Duodenal mucosa (tissue), 2 donors: ENCODE measurements around the gene TMSB15C.
A peak's percentile ranks its signal among the peaks of the same experiment; 100 is the strongest.
"Not testable (repeated sequence)": the region's sequence is repeated elsewhere in the genome, so short reads cannot be mapped to it uniquely, and the experiment has no call there.

ENCODE experiments used
- H3K27ac ChIP-seq: one replicate; pipeline ENCODE4 v1.7.0; 2013; ENCODE audit warnings: low read depth, low read length
- H3K27me3 ChIP-seq, 2 donors: one replicate each; pipeline ENCODE4 v1.7.0; 2013; ENCODE audit warnings: low read length in 2 of 2, control low read depth in 1 of 2; ENCODE audit not compliant: insufficient read depth in 2 of 2, control insufficient read depth in 1 of 2
- H3K36me3 ChIP-seq, 2 donors: one replicate each; pipeline ENCODE4 v1.7.0; 2013; ENCODE audit warnings: low read length in 2 of 2, control low read depth in 1 of 2; ENCODE audit not compliant: insufficient read depth in 2 of 2, control insufficient read depth in 1 of 2
- H3K4me1 ChIP-seq, 2 donors: one replicate each; pipeline ENCODE4 v1.7.0; 2013; ENCODE audit warnings: low read length in 2 of 2, control low read depth in 1 of 2; ENCODE audit not compliant: insufficient read depth in 2 of 2, control insufficient read depth in 1 of 2
- H3K4me3 ChIP-seq, 2 donors: one replicate each; pipeline ENCODE4 v1.7.0; 2013; ENCODE audit warnings: low read length in 2 of 2, low read depth in 1 of 2
- H3K9ac ChIP-seq, 2 donors: one replicate each; pipeline ENCODE4 v1.7.0; 2013; ENCODE audit warnings: low read length in 2 of 2, low read depth in 1 of 2
- H3K9me3 ChIP-seq, 2 donors: one replicate each; pipeline ENCODE4 v1.7.0; 2013; ENCODE audit warnings: low read length in 2 of 2, control low read depth in 1 of 2; ENCODE audit not compliant: control insufficient read depth in 1 of 2

The TMSB15C gene

DNA sequence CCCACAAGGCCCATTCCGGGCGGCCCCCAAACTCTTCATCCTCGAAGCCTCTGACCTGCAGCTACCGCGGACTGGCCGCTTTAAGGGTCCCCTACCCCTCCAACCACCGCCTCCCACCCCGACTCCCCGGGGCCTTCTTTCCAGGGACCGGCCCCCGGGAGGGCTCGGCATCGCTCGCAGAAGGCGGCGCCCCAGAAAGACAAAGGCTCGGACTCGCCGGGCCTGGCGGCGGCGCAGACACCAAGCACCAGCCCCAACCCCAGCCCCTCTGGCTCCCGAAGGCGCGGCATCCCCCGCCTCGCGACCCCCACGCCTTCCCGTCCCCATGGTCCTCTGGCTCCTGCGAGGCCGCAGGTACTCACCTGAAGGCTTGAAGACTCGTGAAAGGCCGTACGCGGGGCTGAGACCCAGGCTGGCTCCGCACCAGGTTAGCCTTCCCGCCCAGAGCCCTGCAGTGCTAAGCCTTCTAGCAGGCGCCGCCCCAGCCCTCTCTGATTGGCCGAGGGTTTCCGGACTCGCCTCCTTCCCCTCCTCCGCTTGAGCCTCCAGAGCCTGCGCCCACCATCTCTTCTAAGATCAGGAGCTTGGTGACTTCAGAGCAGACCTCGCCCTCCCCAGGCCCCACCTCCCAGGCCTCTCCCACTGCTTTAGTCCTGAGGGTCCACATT is at the start of gene TMSB15C:
Gene TMSB15C, minus strand, starts transcription at position 459 of the 668 bp plus-strand sequence.
- H3K36me3 ChIP-seq, H3K9ac ChIP-seq, H3K27me3 ChIP-seq, H3K27ac ChIP-seq, H3K9me3 ChIP-seq, H3K4me3 ChIP-seq, H3K4me1 ChIP-seq: not testable (repeated sequence)

DNA sequence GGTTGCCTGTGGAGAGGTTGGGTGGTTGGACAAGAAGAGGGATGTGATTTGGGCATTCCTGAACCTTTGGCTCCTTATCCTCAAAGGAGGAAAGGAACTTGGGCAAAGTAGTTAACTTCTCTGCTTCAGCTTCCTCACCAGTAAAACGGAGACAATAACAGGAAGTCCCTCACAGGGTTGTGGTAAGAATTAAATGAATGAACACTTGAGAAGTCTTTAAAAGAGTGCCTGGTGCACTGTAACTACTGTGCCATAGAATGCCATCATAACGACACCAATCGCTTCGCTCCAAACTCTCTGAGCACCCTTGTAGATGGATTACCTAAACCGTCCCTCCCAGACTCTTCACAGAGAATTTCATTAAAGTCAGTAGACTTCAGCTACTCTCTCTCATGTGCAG is 46.8 kb upstream of the TMSB15C start:
- H3K4me1 ChIP-seq, result no peaks in the 10 kb centered on the region
- no peak overlapping the region for H3K27ac ChIP-seq
- no peak overlapping the region for H3K9ac ChIP-seq
- H3K9me3 ChIP-seq, result no peaks in the 10 kb centered on the region
- no peak overlapping the region for H3K4me3 ChIP-seq
- peaks cover 0 to 7% of the 10 kb centered on the region in 2 donors for H3K36me3 ChIP-seq
- H3K27me3 ChIP-seq, result no peaks in the 10 kb centered on the region

DNA sequence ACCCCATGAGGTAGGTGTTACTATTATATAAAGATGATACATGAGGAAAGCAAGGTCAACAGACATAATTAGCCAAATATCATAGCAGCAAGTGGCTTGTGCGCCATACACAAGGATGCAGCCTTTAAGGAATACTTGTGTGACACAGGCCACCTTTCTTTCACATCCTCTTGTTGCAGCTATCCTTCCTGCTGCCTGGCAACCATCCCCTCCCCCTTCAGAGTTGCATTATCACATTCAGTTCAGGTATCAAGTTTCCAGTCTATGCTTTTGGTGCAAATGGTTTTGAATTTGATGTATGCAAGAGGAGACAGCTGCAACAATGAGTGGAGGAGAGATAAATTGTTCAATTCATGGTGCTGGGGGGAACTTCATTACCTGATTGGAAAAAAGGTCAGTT is 42.7 kb upstream of the TMSB15C start:
- Histone ChIP-seq H3K9ac (no peak overlapping the region), H3K4me3 (no peak overlapping the region), H3K27ac (no peak overlapping the region), H3K4me1 (no peaks in the 10 kb centered on the region), H3K9me3 (no peaks in the 10 kb centered on the region), H3K36me3 (no peaks in the 10 kb centered on the region), H3K27me3 (no peaks in the 10 kb centered on the region)

DNA sequence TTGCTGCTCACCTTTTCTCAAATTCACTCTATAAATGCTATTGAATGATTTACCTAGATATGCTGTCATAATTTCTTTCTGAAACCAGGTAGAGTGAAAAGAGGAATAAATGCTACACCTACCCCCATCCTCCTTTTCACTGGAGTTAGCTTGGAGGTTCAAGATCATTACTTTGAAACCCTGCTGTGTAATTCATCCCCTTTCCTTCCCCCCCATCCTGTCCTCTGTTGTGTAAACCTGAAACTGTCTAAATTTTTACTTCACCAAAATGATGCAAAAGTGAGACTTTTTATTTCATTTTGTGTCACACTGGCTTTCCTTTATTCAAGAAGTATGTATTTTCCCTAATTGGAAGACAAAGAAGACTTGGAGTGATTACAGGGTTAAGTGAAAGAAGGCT is 41.7 kb upstream of the TMSB15C start:
- no peak overlapping the region for H3K4me3 ChIP-seq
- H3K9ac ChIP-seq, result no peak overlapping the region
- no peak overlapping the region for H3K27ac ChIP-seq
- H3K36me3 ChIP-seq, result no peaks in the 10 kb centered on the region
- H3K27me3 ChIP-seq, result no peaks in the 10 kb centered on the region
- H3K4me1 ChIP-seq, result no peaks in the 10 kb centered on the region
- no peaks in the 10 kb centered on the region for H3K9me3 ChIP-seq

DNA sequence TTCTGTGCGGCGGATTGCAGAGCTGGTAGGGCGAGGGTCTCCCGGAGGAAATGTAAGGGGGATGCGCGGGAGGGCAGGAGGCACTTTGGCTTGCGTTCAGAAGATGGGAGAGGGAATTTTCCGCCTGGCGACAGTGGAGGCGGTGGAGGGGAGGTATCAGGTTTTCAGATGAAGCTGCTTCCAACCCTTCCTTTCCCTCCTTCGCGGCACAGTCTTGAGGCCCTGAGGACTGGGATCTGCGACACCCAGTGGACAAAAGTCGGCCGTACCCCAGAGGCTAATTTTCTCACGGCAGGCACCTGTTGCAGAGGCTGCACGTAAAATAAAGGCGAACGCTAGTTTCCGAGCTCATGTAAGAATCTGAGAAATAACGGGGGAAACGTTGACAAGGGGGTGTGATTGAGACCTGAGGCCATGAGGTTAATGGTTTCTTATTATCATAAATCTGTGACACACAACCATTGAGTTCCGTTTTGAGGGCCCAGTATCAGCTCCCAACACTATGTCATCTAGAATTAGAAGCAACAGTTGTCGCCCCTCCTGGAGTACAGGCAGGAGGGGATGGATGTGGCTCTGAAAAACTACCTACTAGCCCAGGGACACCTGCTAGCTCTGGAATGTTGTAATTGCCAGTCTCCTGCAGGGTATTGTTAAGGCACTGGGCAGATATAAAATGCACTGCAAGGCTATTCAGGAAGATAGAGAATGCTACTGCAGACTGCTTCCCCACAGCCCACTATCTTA is 37.4 kb upstream of the TMSB15C start:
- H3K9ac ChIP-seq, result peak overlapping the region in 1 of 2 donors; percentile 43
- H3K4me1 ChIP-seq, result no peaks in the 10 kb centered on the region
- H3K27ac ChIP-seq, result no peak overlapping the region
- peaks cover 0 to 9% of the 10 kb centered on the region in 2 donors for H3K27me3 ChIP-seq
- H3K9me3 ChIP-seq, result no peaks in the 10 kb centered on the region
- H3K36me3 ChIP-seq, result no peaks in the 10 kb centered on the region
- H3K4me3 ChIP-seq, result peak overlapping the region in 1 of 2 donors; percentile 68

DNA sequence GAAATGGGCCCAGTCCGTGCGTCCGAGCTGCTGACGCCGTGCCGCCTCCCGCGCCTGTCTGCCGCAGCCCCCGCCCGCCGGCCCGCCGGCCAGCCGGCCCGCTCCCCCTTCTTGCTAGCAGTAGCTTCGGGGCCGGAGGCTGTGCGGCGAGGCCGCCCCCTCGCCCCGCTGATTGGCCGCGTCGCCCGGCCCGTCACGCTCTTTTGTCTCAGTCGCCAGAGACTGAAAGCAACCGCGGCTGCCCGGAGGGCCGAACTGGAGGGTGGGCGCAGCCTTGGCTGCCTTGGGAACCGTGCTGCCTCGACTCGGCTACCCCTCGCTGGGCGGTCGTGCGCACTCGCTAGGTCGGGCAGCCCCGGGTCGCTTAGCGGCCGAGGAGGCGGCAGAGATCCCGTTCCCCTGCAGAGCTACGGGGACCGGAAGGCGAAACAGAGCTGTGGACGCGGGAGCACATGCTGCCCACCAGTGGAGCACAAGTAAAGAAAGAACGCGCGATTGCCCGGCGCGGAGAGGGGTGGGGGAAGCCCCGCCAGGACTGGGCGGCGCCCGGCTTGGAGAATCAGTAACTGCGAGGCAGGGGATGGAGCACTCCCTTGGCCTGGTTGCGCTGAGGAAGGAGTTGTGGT is 36.4 kb upstream of the TMSB15C start, which contains the start of gene ZCCHC18:
Gene ZCCHC18, plus strand, starts transcription at position 198 of the 626 bp plus-strand sequence. CDS start 1,589 bp downstream, outside the sequence.
- H3K27me3 ChIP-seq, result peaks cover 0 to 9% of the 10 kb centered on the region in 2 donors
- peak within 1 kb of the TSS; percentile 55 to 68 for H3K4me3 ChIP-seq
- no peaks in the 10 kb centered on the region for H3K9me3 ChIP-seq
- peak within 1 kb of the TSS in 1 of 2 donors; percentile 43 for H3K9ac ChIP-seq
- no peaks in the 10 kb centered on the region for H3K36me3 ChIP-seq
- H3K4me1 ChIP-seq, result no peaks in the 10 kb centered on the region
- H3K27ac ChIP-seq, result peak within 1 kb of the TSS; percentile 32

DNA sequence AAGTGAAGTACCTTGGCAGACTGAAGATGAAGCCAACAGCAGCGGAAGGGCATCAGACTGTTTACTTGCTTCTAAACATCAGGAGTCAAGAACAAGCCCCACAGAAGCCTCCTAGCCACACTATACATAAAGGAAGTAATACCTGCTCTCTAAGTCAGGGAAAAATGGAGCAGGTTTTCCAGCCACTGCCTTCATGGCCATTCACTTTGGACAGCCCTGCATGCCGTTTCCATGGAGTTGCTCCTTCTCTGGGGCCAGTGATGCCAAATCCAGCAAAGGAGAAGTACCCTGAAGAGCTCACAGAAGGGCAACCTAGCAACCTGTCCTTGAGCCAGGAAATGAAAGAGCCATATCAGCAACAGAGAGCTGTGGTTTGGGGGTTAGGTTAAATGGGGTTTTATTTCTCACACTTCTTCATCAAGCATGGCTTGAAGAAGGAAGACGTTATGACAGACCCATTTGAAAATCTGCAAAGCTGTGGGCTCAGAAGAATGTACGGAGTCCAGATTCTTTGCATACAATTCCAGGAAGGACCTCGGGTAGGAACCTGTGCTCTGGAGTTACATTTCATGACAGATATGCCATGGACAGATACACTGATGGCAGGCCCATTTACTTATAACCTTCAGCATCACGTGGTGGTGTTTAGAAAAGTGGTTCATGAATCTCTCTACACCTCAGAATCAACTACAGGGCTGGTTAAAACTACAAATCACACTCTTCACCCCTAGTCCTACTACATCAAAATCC is 34.6 kb upstream of the TMSB15C start:
- not testable (repeated sequence) for H3K9me3 ChIP-seq, H3K4me1 ChIP-seq, H3K36me3 ChIP-seq, H3K9ac ChIP-seq, H3K27me3 ChIP-seq, H3K27ac ChIP-seq, H3K4me3 ChIP-seq

DNA sequence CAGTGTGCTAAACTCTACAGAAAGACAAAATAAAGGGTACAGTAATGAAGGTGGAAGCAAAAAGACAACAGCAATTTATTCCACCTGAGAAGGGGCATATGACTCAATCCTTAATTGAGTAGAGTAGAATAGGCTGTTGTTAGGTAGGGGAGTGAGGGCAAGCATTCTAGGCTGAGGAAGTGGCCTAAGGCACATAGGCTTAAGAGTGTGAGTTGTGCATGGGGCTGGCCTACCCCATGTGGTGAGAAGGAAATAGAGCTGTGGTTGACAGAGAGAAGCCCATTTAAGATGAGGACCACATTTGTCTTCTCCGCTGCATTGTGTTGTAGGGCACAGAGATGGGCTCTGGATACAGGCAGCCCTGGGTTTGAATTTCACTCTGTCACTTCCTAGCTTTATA is 32.9 kb upstream of the TMSB15C start:
- H3K27ac ChIP-seq, result no peak overlapping the region
- peaks cover 0 to 9% of the 10 kb centered on the region in 2 donors for H3K27me3 ChIP-seq
- H3K4me3 ChIP-seq, result no peak overlapping the region
- no peak overlapping the region for H3K9ac ChIP-seq
- no peaks in the 10 kb centered on the region for H3K4me1 ChIP-seq
- no peaks in the 10 kb centered on the region for H3K36me3 ChIP-seq
- H3K9me3 ChIP-seq, result no peaks in the 10 kb centered on the region

DNA sequence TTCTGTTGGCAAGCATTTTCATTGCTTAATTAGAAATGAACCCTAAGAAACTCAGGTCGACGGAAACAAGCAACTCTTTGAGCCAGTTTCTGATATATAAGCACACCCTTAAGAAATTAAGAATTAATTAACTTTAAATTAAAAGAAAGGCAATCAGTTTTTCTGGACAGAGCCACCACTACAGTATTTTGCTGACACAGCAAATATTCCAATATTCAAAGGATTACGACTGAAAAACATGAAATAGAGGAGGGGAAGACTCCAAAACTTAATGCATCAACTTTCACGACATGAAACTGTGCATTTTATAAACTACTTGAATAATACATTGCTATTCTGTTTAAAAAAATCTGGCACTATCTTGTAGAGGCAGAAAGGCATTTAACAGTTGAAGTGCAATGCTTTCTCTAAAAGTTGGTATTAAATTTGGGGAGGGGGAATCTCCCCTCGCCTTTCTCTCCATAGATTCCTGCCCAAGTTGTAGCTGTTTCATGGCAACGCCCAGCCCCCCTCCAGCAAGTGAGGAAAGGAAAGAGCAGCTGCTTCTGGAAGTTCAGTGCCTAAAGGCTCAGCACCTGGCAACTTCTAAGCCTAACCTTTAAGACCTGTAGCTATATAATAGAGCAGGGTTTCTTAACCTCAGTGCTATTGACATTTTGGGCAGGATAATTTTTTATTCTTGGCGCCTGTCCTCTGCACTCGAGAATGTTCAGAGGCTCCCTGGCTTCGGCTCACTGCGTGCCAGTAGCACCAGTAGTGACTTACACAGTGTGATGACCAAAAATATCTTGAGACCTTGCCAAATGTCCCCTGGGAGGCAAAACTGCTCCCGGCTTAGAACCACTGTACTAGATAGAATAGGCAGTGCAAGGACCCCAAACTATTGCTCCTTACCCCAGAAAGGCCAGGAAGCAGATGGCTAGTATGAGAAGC is 29.6 kb upstream of the TMSB15C start:
- H3K27ac ChIP-seq, result no peak overlapping the region
- no peaks in the 10 kb centered on the region for H3K9me3 ChIP-seq
- no peak overlapping the region for H3K4me3 ChIP-seq
- no peaks in the 10 kb centered on the region for H3K36me3 ChIP-seq
- no peaks in the 10 kb centered on the region for H3K27me3 ChIP-seq
- H3K9ac ChIP-seq, result no peak overlapping the region
- no peaks in the 10 kb centered on the region for H3K4me1 ChIP-seq
